GM12865 (cell line): Measurements from ENCODE around the gene CYTH4.
A peak's percentile ranks its signal among the peaks of the same experiment; 100 is the strongest.

ENCODE experiments used
- DNase-seq: peaks from one replicate; pipeline ENCODE4 v3.0.0; 2010; ENCODE audit warnings: low read depth
- H3K4me3 ChIP-seq: 2 replicates; pipeline ENCODE4 v1.5.1; 2011; ENCODE audit warnings: mild to moderate bottlenecking, low read depth, low read length, control low read depth
- TF ChIP-seq, protein P1 (sequence below): IDR thresholded peaks from 2 replicates; pipeline ENCODE4 v1.5.1; 2011; ENCODE audit warnings: low read length, control low read depth, low read depth, inconsistent platforms; ENCODE audit not compliant: insufficient read depth; ENCODE audit errors: missing control alignments

CYTH4 gene

DNA sequence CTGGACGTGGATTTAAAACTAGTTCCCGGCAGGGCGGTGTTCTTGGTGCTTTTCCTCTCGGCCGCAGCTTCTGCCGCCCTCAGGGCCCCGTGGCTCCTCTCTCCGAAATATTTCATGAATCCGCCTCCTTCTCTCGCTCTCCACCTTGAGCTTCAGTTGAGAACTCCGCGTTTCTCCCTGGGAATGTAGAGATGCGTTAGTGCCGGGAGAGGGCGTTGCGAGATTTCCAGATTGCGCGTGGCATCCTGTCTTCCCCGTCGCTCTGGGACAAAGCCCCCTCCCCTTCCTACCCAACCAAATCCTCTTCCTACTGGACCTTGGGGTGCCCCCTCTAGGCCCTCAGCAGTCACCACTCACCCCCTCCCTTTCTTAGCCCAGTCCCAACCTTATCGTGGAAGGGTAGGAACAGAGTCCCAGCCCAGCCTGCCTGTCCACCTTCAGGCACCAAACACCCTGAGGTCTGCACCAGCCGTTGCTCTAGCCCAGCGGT, 22.7 kb upstream of the CYTH4 start:
- DNase-seq, result no peak
- H3K4me3 ChIP-seq, result no peak overlapping the region
- TF ChIP-seq, protein P1, sequence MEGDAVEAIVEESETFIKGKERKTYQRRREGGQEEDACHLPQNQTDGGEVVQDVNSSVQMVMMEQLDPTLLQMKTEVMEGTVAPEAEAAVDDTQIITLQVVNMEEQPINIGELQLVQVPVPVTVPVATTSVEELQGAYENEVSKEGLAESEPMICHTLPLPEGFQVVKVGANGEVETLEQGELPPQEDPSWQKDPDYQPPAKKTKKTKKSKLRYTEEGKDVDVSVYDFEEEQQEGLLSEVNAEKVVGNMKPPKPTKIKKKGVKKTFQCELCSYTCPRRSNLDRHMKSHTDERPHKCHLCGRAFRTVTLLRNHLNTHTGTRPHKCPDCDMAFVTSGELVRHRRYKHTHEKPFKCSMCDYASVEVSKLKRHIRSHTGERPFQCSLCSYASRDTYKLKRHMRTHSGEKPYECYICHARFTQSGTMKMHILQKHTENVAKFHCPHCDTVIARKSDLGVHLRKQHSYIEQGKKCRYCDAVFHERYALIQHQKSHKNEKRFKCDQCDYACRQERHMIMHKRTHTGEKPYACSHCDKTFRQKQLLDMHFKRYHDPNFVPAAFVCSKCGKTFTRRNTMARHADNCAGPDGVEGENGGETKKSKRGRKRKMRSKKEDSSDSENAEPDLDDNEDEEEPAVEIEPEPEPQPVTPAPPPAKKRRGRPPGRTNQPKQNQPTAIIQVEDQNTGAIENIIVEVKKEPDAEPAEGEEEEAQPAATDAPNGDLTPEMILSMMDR, result peak; percentile 21

DNA sequence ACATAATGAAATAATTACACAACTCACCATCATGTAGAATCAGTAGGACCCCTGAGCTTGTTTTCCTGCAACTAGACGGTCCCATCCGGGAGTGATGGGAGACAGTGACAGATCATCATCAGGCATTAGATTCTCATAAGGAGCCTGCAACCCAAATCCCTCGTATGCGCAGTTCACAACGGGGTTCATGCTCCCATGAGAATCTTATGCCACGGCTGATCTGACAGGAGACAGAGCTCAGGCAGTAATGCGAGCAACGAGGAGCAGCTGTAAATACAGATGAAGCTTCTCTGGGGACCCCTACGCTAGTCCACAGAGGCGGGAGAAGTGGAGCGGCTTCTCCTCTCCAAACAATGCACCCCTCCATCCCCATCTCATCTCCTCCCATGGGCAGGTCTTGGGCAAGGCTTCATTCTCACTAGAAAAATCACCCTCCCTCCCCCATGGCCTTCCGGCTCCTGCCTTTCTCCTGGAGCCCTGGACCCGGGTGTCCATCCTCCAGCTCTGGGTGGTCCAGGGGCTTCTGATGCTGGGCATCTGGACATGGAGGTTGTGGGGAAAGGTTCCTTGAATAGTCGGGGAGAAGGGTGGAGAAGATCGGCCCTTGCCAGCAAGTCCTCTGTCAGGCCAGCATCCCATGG, 22.0 kb upstream of the CYTH4 start:
- TF ChIP-seq, protein P1, result no peak
- DNase-seq, result no peak
- H3K4me3 ChIP-seq, result no peak overlapping the region

GRCh38 chr22:37260901-37261336, 21.4 kb upstream of the CYTH4 start:
- TF ChIP-seq, protein P1, result peak; percentile 96
- no peak overlapping the region for H3K4me3 ChIP-seq
- peak; percentile 74 for DNase-seq

- DNase-seq, result no peak
- TF ChIP-seq, protein P1, result no peak
- no peak overlapping the region for H3K4me3 ChIP-seq
Measured at GRCh38 chr22:37262346-37262745, 20.0 kb upstream of the CYTH4 start.

DNA sequence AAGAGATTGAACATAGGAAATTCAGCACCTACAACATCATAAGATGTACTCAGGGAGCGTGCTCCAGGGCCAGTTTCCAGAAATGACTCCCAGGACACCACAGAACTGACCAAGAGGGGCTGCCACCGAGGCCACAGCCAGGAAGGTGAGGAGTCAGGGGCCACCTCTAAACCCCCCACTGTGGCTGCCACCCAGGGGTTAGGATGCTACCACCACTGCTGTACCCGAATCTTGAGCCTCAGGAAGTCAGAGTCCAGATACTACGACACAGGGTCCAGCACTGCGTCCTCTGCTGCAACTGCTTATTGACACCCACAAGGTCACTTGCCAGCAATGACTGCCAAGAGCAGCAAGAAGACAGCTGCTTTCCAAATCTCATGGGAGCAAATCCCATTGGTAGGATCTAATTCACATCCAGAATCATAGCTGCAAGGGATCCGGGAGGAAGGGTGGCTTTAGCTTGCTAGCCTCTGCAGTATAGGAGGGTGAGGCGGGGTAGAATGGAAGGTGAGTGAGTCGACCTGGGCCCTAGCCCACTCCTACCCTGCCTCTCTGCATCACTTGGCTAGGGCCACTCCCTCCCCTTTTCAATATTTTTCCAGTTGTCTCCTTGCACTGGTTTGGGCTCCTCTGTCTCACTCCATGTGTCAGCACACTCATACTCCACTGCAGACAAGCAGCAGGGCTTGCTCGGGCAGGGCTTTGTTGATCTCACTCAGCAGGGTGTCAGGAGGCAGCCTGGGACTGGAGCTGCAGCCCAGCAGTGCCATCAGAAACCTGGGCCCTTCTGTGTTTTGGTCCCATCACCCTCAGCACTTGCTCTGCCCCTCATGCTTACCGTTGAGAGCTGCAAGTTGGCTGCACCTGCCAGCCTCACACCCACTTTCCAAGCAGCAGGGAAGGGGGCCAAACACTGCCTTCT, 18.1 kb upstream of the CYTH4 start:
- TF ChIP-seq, protein P1, result no peak
- no peak for DNase-seq
- no peak overlapping the region for H3K4me3 ChIP-seq

DNA sequence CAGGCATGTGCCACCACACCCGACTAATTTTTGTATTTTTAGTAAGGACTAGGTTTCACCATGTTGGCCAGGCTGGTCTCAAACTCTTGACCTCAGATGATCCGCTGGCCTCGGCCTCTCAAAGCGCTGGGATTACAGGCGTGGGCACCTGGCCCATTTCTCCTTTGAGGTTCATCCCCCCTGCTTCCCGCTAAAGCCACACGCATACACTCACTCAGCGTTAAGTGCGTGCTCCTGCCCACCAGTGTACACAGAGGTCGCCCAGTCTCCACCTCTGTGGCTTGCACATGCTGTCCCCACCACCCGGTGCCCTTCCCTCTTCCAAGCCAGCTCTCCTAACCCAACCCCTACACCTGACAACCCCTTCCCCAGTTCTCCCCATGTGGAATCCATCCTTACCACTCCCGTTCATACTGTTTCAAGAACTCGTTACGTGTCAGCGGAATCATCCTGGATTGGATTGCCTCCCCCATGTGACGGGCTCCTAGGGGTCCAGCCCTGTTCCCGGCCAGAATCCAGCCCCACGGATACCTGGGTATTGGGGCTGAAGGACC, 15.7 kb upstream of the CYTH4 start:
- TF ChIP-seq, protein P1, result no peak
- DNase-seq, result no peak
- peak overlapping the region; percentile 87 for H3K4me3 ChIP-seq
